D341Med (cell line): ENCODE results near the gene CELSR2.

Source experiments
- DNase-seq: peaks from one replicate; pipeline ENCODE4 v3.0.0; 2012; ENCODE audit warnings: low spot score

The CELSR2 gene

DNA sequence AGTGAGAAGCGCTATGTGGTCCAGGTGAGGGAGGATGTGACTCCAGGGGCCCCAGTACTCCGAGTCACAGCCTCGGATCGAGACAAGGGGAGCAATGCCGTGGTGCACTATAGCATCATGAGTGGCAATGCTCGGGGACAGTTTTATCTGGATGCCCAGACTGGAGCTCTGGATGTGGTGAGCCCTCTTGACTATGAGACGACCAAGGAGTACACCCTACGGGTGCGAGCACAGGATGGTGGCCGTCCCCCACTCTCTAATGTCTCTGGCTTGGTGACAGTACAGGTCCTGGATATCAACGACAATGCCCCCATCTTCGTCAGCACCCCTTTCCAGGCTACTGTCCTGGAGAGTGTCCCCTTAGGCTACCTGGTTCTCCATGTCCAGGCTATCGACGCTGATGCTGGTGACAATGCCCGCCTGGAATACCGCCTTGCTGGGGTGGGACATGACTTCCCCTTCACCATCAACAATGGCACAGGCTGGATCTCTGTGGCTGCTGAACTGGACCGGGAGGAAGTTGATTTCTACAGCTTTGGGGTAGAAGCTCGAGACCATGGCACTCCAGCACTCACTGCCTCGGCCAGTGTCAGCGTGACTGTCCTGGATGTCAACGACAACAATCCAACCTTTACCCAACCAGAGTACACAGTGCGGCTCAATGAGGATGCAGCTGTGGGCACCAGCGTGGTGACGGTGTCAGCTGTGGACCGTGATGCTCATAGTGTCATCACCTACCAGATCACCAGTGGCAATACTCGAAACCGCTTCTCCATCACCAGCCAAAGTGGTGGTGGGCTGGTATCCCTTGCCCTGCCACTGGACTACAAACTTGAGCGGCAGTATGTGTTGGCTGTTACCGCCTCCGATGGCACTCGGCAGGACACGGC lies 2.2 kb downstream of the CELSR2 start:
- DNase-seq: no peak

DNA sequence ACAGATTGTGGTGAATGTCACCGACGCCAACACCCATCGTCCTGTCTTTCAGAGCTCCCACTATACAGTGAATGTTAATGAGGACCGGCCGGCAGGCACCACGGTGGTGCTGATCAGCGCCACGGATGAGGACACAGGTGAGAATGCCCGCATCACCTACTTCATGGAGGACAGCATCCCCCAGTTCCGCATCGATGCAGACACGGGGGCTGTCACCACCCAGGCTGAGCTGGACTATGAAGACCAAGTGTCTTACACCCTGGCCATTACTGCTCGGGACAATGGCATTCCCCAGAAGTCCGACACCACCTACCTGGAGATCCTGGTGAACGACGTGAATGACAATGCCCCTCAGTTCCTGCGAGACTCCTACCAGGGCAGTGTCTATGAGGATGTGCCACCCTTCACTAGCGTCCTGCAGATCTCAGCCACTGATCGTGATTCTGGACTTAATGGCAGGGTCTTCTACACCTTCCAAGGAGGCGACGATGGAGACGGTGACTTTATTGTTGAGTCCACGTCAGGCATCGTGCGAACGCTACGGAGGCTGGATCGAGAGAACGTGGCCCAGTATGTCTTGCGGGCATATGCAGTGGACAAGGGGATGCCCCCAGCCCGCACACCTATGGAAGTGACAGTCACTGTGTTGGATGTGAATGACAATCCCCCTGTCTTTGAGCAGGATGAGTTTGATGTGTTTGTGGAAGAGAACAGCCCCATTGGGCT lies 3.0 kb downstream of the CELSR2 start:
- DNase-seq: no peak

DNA sequence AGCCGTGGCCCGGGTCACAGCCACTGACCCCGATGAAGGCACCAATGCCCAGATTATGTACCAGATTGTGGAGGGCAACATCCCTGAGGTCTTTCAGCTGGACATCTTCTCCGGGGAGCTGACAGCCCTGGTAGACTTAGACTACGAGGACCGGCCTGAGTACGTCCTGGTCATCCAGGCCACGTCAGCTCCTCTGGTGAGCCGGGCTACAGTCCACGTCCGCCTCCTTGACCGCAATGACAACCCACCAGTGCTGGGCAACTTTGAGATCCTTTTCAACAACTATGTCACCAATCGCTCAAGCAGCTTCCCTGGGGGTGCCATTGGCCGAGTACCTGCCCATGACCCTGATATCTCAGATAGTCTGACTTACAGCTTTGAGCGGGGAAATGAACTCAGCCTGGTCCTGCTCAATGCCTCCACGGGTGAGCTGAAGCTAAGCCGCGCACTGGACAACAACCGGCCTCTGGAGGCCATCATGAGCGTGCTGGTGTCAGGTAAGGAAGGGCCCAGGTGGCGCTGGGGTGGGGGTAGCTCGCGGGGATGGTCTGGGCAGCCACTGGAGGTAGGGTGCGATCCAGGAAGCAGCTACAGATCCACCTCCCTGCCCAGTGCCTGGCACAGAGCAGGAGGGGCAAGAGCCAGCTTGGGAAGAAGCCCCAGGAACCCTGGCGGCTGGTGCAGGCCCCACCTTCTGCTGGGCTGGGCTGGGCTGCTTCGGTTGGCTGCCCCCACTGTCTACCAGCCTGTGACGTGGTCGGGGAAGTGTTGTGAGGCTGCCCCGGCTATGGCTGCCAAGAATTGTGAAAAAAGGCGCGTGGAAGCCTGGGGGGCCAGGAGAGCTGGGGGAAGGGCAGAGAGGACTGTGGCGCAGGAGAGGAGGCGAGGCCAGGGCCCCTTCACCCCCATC lies 3.8 kb downstream of the CELSR2 start:
- no peak for DNase-seq

DNA sequence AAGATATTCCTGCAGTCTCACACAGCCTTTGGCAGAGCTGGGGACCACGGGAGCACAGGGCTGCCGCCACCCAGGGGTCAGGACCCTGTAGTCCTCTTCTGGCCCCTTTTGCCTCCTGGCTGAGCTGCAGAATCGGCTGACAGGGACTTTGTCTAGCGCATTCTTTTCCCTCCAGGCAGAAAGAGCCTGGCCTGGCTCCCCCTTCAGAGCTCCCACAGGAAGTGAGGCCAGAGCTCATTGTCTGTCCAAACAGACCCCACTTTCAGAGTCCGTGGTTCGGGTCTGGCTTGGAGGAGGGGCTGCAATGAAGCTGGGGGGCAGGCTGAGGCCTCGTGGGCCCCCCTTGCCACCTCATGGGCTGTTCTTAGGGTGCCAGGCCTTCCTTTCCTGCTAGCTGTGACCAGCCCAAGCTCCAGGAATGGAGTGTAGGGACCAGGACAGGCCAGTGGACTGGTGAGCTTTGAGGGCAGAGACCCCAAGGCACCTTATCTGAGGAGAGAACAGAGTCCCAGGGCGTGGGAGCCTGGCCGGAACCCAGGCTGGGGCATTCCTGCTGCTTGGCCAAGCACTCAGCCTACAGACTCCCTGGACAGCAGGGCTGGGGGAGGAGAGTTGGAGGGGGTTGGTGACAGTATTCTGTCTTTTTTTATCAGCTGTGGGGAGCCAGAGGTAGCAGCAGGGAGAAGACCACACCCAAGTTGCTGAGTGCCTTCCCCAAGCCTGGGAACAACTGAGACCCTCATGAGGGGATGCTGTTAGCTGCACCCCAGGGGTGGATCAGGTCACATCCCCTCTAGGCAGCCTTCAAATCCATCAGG lies 4.7 kb downstream of the CELSR2 start:
- DNase-seq: no peak

DNA sequence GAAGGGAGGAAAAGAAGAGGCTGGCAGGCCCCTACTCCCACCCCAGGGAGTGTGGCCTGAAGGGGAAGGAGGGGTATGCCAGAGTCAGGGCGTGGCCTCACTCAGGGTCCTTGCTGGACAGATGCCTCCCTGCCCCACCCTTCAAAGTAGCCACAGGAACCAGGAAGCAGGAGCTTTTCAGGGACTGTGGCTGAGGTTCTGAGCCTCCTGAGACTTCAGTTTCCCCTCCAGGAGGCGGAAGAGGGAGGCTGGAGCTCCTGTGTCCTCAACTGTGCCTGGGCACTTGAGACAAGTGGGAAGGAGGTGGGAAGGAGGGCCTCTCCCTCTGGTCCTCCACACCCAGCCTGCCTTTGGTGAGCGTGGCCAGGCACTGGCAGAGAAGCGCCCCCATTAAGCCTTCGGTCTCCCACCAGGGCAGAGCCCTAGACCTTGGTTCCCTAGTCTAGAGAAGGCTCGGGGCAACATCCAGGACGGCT lies 5.3 kb downstream of the CELSR2 start:
- DNase-seq: no peak

DNA sequence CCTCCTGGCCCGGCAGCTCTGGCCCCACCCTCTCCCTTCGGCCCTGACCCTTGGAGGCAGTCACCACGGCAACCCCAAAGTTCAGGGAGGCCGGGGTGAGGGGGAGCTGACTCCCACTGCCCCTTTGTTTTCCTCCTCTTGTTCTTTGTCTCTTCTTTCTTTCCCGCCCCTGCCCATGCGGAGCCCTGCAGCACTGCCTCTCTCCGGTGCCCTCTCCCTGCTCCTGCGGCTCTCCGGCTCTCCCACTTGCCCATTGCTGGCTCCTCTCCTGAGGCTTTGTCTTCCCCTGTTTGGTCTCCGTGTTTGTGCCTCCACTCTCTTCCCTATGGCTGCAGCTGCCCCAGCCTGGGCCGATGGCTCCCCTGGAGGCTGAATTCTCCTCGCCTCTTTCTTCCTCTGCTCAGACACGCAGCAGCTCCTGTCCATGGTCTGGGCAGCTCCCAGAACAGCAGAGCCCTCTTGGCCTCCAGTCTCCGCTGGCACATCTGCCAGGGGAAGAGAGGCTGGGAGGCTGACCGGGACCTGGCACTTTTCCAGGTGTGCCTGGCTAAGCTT lies 5.8 kb downstream of the CELSR2 start:
- DNase-seq: no peak

DNA sequence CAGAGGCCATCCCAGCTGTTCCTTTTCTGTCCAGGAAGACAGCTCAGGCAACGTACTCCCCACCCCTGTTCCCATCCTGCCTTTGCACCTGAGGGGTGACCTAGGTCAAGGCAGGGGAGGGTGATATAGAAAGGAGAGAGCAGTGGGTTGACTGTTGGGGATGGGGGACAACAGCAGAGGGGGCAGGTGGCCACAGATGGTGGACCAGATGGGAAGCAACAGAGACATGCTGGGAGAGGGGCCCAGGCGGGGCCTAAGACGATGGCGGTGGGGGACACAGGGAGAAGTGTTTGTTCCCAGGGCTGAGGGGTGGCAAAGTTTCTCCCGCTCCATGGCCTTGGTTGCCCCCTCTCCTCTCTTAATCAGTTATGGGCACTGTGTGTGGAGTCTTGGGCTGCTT lies 6.3 kb downstream of the CELSR2 start:
- DNase-seq: no peak

DNA sequence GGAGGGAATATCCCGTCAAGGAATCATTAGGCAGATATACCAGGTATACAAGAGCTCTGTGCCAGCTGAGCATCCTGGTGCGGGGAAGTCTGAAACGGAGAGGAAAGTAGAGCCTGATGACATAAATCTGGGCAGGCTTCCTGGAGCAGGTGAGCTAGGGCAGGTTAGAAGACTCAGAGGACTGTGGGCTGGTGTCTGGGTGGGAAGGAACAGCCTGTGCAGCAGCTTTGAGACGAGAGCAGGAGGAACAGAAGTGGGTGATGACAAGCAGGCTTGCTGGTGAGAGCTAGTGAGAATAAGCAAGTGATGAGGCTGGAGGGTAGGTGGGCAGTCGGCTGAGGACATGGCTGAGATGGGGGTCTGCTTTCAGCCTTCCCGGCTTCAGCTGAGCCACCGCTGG lies 6.7 kb downstream of the CELSR2 start:
- no peak for DNase-seq

DNA sequence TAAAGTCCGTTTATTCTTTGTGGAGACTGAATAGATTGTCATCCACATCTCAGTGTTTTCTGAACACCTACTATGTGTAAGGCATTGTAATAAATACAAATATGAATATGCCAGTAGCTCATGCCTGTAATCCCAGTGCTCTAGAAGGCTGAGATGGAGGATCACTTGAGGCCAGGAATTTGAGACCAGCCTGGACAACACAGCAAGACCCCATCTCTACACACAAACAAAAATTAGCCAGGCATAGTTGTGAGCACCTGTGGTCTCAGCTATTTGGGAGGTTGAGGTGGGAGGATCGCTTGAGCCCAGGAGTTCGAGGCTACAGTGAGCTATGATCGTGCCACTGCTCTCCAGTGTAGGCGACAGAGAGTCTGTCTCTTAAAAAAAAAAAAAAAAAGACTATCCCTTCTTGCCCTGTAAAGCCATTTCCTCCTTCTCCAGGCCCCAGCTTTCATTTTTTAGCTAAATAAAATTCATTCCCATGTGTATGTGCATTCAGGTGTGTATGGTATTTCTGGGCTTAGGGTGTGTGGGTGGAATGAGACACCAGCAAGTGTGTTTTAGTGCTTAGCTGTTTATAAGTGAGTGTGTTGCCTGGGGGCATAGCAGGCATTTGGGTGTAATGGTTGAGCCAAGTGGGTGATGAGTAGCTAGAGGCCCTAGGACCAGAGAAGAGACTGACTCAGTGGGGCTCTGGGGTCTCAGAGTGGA lies 7.8 kb downstream of the CELSR2 start:
- no peak for DNase-seq

DNA sequence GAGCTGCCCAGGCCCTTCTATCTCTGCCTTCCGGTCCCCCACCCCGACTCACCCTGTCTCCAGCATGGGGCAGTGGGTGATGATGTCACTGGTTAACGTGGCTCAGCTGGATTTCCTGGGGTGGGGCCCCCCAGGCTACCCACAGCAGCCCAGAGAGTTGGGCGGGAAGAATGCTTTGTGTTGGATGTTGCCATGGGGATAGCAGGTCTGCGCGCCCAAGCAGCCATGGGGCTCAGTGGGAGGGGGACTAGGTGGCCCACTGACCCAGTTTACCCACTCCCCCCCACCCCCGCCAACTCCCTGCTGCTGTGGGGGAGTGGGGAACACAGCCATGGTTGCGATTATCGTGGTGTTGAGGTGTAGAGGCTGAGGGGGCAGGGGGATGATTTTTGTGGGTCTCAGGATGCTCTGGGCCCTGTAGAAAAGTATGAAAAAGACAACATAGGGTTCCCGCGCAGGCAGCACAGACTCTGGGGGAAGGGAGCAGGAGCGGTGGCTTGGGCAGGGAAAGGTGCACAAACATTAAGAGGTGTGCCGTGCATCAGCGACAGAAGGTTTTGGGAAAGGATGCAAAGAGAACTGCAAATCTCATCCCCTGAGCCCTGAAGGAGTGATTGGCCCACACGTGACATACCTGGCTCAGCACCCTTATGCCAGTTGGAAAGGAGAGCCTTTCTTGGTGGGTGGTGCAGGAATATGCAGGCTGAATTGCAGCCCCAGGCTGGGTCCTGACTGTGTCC lies 8.5 kb downstream of the CELSR2 start:
- DNase-seq: no peak

DNA sequence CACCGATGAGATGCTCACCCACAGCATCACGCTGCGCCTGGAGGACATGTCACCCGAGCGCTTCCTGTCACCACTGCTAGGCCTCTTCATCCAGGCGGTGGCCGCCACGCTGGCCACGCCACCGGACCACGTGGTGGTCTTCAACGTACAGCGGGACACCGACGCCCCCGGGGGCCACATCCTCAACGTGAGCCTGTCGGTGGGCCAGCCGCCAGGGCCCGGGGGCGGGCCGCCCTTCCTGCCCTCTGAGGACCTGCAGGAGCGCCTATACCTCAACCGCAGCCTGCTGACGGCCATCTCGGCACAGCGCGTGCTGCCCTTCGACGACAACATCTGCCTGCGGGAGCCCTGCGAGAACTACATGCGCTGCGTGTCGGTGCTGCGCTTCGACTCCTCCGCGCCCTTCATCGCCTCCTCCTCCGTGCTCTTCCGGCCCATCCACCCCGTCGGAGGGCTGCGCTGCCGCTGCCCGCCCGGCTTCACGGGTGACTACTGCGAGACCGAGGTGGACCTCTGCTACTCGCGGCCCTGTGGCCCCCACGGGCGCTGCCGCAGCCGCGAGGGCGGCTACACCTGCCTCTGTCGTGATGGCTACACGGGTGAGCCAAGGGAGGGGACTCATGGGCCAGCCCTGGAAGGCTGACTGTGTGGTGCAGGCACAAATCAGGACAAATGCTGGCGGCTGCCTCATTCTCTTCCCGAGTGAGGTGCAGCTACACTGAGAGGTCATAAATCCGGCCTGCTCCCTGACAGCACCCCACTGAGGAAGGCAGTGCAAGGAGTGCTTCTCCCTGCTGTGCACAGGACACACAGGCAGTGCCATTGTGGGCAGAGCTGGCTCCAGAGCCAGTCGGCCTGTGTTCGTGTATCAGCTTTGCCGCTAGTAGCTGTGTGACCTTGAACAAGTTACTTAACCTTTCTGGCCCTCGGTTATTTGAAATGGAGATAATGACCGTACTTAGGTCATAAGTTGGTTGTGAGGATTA lies 9.4 kb downstream of the CELSR2 start:
- no peak for DNase-seq

DNA sequence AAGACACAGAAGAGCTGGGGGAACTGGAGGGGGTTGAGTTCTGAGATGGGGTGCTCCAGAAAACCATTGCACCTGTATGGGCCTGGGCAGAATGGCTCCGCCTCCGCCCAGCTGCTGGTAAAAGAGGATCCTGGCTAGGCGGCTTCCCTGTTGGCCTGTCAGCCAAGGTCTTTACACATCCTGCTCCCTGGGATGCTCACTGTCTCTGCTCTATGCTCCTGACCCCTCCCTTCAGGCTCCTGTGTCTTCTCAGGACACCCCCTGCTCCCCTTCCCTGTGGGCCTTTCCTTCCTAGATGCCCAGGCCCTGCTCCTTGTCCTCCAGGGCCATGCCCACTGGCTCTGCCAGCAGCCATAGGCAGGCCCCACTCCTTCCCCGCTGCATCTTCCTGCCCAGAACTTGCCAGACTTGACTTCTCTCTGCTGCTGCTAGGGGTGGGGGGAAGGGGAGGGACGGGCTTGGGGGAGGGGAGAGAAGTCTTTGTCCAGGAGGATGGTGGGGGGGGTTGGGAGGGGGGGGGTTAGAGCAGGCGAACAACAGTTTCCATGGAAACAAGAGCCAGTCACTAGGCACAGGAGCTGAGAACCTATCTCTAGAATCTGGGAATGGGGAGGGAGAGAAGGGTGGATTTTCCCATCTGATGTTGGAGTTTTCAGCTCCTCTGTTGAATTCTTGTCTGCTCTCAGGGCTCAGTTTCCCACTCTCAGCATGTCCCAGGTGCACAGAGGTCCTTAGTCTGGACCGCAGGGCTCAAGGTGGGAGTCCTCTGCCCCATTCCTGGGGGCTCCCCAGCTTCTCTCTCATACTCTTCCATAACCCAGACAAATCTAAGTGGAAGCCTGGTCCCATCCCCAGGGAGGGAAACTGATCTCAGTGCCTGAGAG lies 10.6 kb downstream of the CELSR2 start:
- DNase-seq: no peak

DNA sequence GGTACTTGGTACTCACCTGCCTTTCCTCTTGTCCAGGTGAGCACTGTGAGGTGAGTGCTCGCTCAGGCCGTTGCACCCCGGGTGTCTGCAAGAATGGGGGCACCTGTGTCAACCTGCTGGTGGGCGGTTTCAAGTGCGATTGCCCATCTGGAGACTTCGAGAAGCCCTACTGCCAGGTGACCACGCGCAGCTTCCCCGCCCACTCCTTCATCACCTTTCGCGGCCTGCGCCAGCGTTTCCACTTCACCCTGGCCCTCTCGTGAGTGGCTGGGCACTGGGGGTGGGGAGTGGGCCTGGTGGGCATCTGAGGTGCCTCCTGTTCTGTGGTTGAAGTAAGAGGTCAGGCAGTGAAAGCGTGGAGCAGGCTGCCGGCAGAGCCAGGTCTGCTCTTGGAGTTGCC lies 11.7 kb downstream of the CELSR2 start:
- DNase-seq: no peak

DNA sequence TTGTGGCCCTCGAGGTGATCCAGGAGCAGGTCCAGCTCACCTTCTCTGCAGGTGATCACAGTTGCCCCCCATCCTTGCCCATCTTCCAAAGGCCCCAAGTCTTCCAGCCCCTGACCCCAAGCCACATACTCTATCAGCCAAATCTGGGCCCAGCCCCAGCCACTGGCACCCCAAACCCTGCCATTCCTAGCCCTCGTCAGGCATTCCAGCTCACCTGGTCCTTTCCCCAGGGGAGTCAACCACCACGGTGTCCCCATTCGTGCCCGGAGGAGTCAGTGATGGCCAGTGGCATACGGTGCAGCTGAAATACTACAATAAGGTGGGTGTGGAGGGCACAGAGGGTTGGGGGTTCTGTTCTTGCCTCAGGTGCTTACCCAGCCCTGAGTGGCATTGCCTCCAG lies 12.2 kb downstream of the CELSR2 start:
- no peak for DNase-seq

DNA sequence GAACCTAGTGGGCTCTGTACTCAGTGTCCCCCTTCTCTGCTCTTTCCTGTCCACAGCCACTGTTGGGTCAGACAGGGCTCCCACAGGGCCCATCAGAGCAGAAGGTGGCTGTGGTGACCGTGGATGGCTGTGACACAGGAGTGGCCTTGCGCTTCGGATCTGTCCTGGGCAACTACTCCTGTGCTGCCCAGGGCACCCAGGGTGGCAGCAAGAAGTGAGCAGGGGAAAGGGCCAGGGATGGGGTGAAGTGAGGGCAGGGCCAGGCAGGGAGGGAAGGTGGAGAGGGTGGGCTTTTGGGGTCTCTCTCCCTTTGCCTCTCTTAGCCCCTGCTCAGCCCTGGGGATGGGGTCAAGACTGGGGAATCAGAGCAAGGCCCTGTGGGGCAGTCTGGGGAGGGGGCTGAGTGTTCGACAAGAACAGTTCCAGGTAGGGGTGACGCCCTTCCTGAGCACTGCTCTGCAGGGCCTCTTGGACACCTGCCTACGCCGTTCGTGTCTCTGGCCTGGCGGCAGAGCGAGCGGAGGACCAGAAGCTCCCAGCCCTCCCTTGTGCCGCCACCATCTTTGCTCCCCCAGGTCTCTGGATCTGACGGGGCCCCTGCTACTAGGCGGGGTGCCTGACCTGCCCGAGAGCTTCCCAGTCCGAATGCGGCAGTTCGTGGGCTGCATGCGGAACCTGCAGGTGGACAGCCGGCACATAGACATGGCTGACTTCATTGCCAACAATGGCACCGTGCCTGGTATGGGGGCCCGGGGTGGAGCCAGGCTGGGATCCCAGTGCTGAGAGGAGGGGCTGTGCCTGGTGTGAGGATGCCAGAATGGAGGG lies 13.1 kb downstream of the CELSR2 start:
- no peak for DNase-seq

DNA sequence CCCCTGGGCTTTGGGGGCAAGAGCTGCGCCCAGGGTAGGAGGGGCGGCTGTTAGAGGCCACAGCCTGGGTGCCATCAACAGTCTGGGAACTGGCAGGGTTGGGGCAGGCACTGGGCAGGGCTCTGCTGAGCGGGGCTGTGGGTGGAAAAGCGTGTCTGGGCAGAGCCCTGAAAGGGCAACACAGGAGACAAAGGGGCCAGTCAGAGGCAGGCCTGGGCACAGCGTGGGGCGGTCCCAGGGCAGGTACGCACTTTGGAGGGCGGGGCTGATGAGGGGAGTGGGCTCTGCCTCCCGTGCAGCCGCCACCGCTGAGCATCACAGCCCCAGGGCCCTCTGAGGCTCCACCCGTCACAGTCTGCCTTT lies 13.9 kb downstream of the CELSR2 start:
- no peak for DNase-seq
